GM06990 (cell line): ENCODE results near the gene PAFAH2.

Experiments used
- DNase-seq: peaks from one replicate; pipeline ENCODE4 v3.0.0-alpha.2; 2011; ENCODE audit not compliant: insufficient read length; ENCODE audit errors: extremely low read depth
- H3K27me3 ChIP-seq: replicated peaks from 2 replicates; pipeline ENCODE4 v1.6.0; 2011; ENCODE audit warnings: low read length; ENCODE audit not compliant: control insufficient read depth, insufficient read depth
- H3K36me3 ChIP-seq: 2 replicates; pipeline ENCODE4 v1.5.1; 2011; ENCODE audit warnings: low read length; ENCODE audit not compliant: control insufficient read depth, insufficient read depth
- H3K4me3 ChIP-seq: replicated peaks from 2 replicates; pipeline ENCODE4 v1.5.1; 2011; ENCODE audit warnings: low read depth, mild to moderate bottlenecking, control low read depth, low read length
- CTCF ChIP-seq: IDR thresholded peaks from 2 replicates; pipeline ENCODE4 v1.5.1; 2011; ENCODE audit warnings: low read length, control low read depth, mild to moderate bottlenecking, inconsistent platforms; ENCODE audit not compliant: insufficient read depth, poor library complexity, severe bottlenecking

Gene PAFAH2

GRCh38 chr1:26029864-26030481, 32.1 kb upstream of the PAFAH2 start:
- no peaks in the 10 kb centered on the region for H3K36me3 ChIP-seq
- TF ChIP-seq CTCF, result no peak
- no peak overlapping the region for H3K4me3 ChIP-seq
- DNase-seq, result no peak
- H3K27me3 ChIP-seq, result no peaks in the 10 kb centered on the region; the same call in 1 of the 2 replicates

- no peak for DNase-seq
- no peaks in the 10 kb centered on the region; the same call in 1 of the 2 replicates for H3K27me3 ChIP-seq
- H3K36me3 ChIP-seq, result no peaks in the 10 kb centered on the region
- no peak overlapping the region for H3K4me3 ChIP-seq
- TF ChIP-seq CTCF, result no peak
Measured at GRCh38 chr1:26029054-26029863, 31.4 kb upstream of the PAFAH2 start.

- no peaks in the 10 kb centered on the region for H3K36me3 ChIP-seq
- H3K4me3 ChIP-seq, result no peak overlapping the region
- TF ChIP-seq CTCF, result no peak
- H3K27me3 ChIP-seq, result peaks cover 2% of the 10 kb centered on the region; the same call in 1 of the 2 replicates
- DNase-seq, result no peak
Measured at GRCh38 chr1:26028490-26028980, 30.7 kb upstream of the PAFAH2 start.

GRCh38 chr1:26027716-26028489, 30.0 kb upstream of the PAFAH2 start:
- no peak overlapping the region for H3K4me3 ChIP-seq
- DNase-seq, result no peak
- no peak for TF ChIP-seq CTCF
- H3K36me3 ChIP-seq, result no peaks in the 10 kb centered on the region
- H3K27me3 ChIP-seq, result peaks cover 2% of the 10 kb centered on the region; the same call in 1 of the 2 replicates

GRCh38 chr1:26025517-26025916, 27.7 kb upstream of the PAFAH2 start:
- Histone ChIP-seq H3K36me3 (no peaks in the 10 kb centered on the region), H3K4me3 (no peak overlapping the region), H3K27me3 (peaks cover 2% of the 10 kb centered on the region; the same call in 1 of the 2 replicates)
- TF ChIP-seq CTCF, result no peak
- DNase-seq, result no peak
